K562 (cell line): Measurements from ENCODE around the gene PMVK.
"Not testable (repeated sequence)": the region's sequence is repeated elsewhere in the genome, so short reads cannot be mapped to it uniquely, and the experiment has no call there.

Source experiments
- CBFB ChIP-seq: sonication (generic); formaldehyde crosslinking; IDR thresholded peaks from 2 replicates; pipeline ENCODE4 v1.4.0; 2020; ENCODE audit warnings: mild to moderate bottlenecking, missing genetic modification reagents
- CBX1 ChIP-seq: sonication (generic); IDR thresholded peaks from 2 replicates; pipeline ENCODE4 v1.6.1; 2016; ENCODE audit warnings: antibody characterized with exemption, low read depth, mild to moderate bottlenecking
- CTCF ChIP-seq, 3 experiments: IDR thresholded peaks in 2 of 3; conservative IDR thresholded peaks in 1 of 3; 2 replicates each; pipeline ENCODE4 v1.5.1; 2011 to 2012; ENCODE audit warnings: low read length in 3 of 3, mild to moderate bottlenecking in 3 of 3, control low read depth in 2 of 3, improper control_type of control experiment in 1 of 3, inconsistent platforms in 1 of 3, low read depth in 1 of 3, mixed read lengths in 1 of 3, moderate library complexity in 1 of 3; ENCODE audit not compliant: insufficient read depth in 2 of 3
- NFE2L1 ChIP-seq: fragments of 450-650 bp; IDR thresholded peaks from 2 replicates; pipeline ENCODE4 v1.6.1; 2016; ENCODE audit warnings: missing genetic modification characterization, low read depth, mild to moderate bottlenecking, missing compliant biosample characterization, moderate library complexity, borderline replicate concordance

- not testable (repeated sequence) for TF ChIP-seq CBFB (CRISPR knock-in tag); NFE2L1 (tag); CTCF (IDR thresholded peaks at IDR 0.05 in 2 of 3, conservative IDR thresholded peaks at IDR 0.05 in 1 of 3; ENCODE audit: insufficient read depth in 2 of 3, low read depth in 1 of 3, low read length in 3 of 3); CBX1
Observed at GRCh38 chr1:154908129-154908528, 28.4 kb downstream of the PMVK start.
